Glutamatergic neuron (in vitro differentiated cells): ENCODE results near the gene SRRM4. TPM values are rescaled to one million over a fixed set of nuclear protein-coding genes. Genes with fewer than 3 reads are reported as not detected.

Experiments
- DNase-seq: peaks from one replicate; pipeline ENCODE4 v3.0.0; 2022
- H3K27ac Mint-ChIP-seq: one replicate; pipeline ENCODE4 v1.8.0; 2020; ENCODE audit warnings: mild to moderate bottlenecking, mixed read lengths, inconsistent platforms; ENCODE audit not compliant: unreplicated experiment
- H3K27me3 Mint-ChIP-seq: one replicate; pipeline ENCODE4 v1.8.0; 2020; ENCODE audit warnings: mild to moderate bottlenecking, moderate library complexity, mixed read lengths, inconsistent platforms; ENCODE audit not compliant: unreplicated experiment
- H3K36me3 Mint-ChIP-seq: one replicate; pipeline ENCODE4 v1.8.0; 2020; ENCODE audit warnings: mild to moderate bottlenecking, mixed read lengths, inconsistent platforms; ENCODE audit not compliant: unreplicated experiment
- H3K4me1 Mint-ChIP-seq: one replicate; pipeline ENCODE4 v1.8.0; 2020; ENCODE audit warnings: mild to moderate bottlenecking, low read depth, mixed read lengths, inconsistent platforms; ENCODE audit not compliant: unreplicated experiment
- H3K4me3 Mint-ChIP-seq: one replicate; pipeline ENCODE4 v1.8.0; 2020; ENCODE audit warnings: mild to moderate bottlenecking, mixed read lengths, inconsistent platforms; ENCODE audit not compliant: unreplicated experiment
- H3K9me3 Mint-ChIP-seq: one replicate; pipeline ENCODE4 v1.8.0; 2020; ENCODE audit warnings: mild to moderate bottlenecking, moderate library complexity, mixed read lengths, inconsistent platforms; ENCODE audit not compliant: unreplicated experiment
- total RNA-seq: library from RNA; stranded (reverse); fragmentation: NEBNext Ultra II Directional; extraction: Animal tissue kit (Norgen Biotek cat#: 25700); gene quantifications from one replicate; pipeline ENCODE4 v1.2.1, GENCODE V29; 2021; ENCODE audit not compliant: unreplicated experiment
- TF ChIP-seq, protein P1 (sequence below): fragments of 200-600 bp; sonication (generic); IDR thresholded peaks from one replicate; pipeline ENCODE4 v1.5.0; 2021; ENCODE audit not compliant: partially characterized antibody, unreplicated experiment

The SRRM4 gene
- total RNA-seq, 1 donor from 2014 or later = 183 TPM

- no peaks in the 10 kb centered on the region for H3K36me3 Mint-ChIP-seq
Measured at GRCh38 chr12:119181944-119182343, 200.6 kb downstream of the SRRM4 start.

GRCh38 chr12:119182701-119183493, 201.6 kb downstream of the SRRM4 start:
- H3K36me3 Mint-ChIP-seq = no peaks in the 10 kb centered on the region
- peaks cover 5% of the 10 kb centered on the region for H3K4me1 Mint-ChIP-seq
- no peaks in the 10 kb centered on the region for H3K9me3 Mint-ChIP-seq
- TF ChIP-seq, protein P1, sequence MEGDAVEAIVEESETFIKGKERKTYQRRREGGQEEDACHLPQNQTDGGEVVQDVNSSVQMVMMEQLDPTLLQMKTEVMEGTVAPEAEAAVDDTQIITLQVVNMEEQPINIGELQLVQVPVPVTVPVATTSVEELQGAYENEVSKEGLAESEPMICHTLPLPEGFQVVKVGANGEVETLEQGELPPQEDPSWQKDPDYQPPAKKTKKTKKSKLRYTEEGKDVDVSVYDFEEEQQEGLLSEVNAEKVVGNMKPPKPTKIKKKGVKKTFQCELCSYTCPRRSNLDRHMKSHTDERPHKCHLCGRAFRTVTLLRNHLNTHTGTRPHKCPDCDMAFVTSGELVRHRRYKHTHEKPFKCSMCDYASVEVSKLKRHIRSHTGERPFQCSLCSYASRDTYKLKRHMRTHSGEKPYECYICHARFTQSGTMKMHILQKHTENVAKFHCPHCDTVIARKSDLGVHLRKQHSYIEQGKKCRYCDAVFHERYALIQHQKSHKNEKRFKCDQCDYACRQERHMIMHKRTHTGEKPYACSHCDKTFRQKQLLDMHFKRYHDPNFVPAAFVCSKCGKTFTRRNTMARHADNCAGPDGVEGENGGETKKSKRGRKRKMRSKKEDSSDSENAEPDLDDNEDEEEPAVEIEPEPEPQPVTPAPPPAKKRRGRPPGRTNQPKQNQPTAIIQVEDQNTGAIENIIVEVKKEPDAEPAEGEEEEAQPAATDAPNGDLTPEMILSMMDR = no peak
- H3K4me3 Mint-ChIP-seq = no peak overlapping the region
- no peak overlapping the region for H3K27ac Mint-ChIP-seq
- no peak for DNase-seq
- peaks cover 4% of the 10 kb centered on the region for H3K27me3 Mint-ChIP-seq

More at GRCh38 chr12:119181944-119182343, 200.6 kb downstream of the SRRM4 start:
- peaks cover 5% of the 10 kb centered on the region for H3K4me1 Mint-ChIP-seq
- H3K27me3 Mint-ChIP-seq = peaks cover 3% of the 10 kb centered on the region
- no peak for DNase-seq
- H3K4me3 Mint-ChIP-seq = no peak overlapping the region
- H3K9me3 Mint-ChIP-seq = no peaks in the 10 kb centered on the region
- TF ChIP-seq, protein P1 = no peak
- no peak overlapping the region for H3K27ac Mint-ChIP-seq

DNA sequence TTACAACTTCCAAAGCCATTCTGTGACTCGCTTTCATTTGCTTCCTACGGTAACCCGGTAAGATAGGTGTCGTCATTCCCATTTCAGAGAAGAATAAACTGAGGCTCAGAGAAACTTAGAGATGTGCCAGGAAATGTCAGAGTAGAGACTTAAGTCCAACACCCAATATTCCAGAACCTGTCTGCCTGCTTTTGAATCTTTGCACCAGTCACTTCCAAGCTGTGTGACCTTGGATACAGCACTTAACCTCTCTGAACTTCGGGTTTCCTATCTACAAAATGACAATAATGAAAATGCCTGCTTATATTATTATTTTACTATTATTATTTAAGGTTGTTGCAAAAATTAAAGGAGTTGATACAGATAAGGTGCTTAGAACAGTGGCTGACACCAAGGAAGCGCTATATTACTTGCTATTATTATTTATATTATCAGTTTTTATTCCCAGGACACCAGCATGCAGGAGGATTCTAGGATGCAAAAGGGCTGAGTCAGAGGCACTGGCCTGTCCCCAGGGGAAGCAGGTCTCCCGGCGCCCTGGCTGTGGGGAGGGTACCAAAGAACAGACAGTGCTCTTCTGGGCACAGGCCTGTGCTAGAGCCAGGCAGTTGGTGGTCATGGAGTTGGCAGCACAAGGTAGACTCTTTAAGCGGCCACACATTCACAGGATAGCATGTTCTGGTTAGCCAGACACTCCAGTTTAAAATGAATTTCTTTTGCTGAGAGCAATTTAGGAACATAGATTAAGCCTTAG, 202.8 kb downstream of the SRRM4 start:
- DNase-seq = no peak
- no peaks in the 10 kb centered on the region for H3K36me3 Mint-ChIP-seq
- H3K27ac Mint-ChIP-seq = no peak overlapping the region
- TF ChIP-seq, protein P1 = no peak
- peaks cover 2% of the 10 kb centered on the region for H3K4me1 Mint-ChIP-seq
- H3K9me3 Mint-ChIP-seq = peaks cover under 1% of the 10 kb centered on the region
- peaks cover 4% of the 10 kb centered on the region for H3K27me3 Mint-ChIP-seq
- no peak overlapping the region for H3K4me3 Mint-ChIP-seq

GRCh38 chr12:119195256-119195655, 213.9 kb downstream of the SRRM4 start:
- peaks cover 3% of the 10 kb centered on the region for H3K9me3 Mint-ChIP-seq
- DNase-seq = no peak
- H3K4me1 Mint-ChIP-seq = no peaks in the 10 kb centered on the region
- H3K36me3 Mint-ChIP-seq = no peaks in the 10 kb centered on the region
- H3K27me3 Mint-ChIP-seq = no peaks in the 10 kb centered on the region
- H3K4me3 Mint-ChIP-seq = no peak overlapping the region
- no peak overlapping the region for H3K27ac Mint-ChIP-seq
- TF ChIP-seq, protein P1 = no peak

DNA sequence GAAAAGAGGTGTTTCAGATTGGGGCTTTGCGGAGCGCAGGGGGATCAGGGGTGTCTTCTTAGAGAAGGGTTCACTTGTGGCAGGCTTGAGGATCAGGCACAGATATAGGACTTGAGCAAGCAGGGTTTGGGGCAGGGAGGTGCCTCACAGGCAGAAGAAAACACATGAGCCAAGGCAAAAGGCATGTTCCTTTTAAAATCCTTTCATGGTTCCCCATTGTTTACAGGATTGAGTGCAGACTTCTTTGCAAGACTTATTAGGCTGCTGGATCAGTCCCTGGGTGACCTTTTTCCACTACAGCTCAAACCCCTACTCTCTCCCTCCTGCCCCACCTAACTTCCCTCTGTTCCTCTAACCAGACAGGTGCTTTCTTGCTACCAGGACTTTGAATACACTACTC, 217.1 kb downstream of the SRRM4 start:
- no peaks in the 10 kb centered on the region for H3K36me3 Mint-ChIP-seq
- no peak overlapping the region for H3K27ac Mint-ChIP-seq
- TF ChIP-seq, protein P1 = no peak
- peaks cover 3% of the 10 kb centered on the region for H3K9me3 Mint-ChIP-seq
- H3K27me3 Mint-ChIP-seq = peaks cover 6% of the 10 kb centered on the region
- DNase-seq = no peak
- H3K4me3 Mint-ChIP-seq = no peak overlapping the region
- no peaks in the 10 kb centered on the region for H3K4me1 Mint-ChIP-seq
